Activated CD4-positive, alpha-beta T cell treated with anti-CD3 and anti-CD28 coated beads, Interleukin-10, Interleukin-2, amounts not matched to agents 100 ng/mL and 50 ng/mL, durations not matched to agents 16 hours and 8 hours (primary cell): ENCODE data around the gene WNT7A.

ENCODE experiments used
- DNase-seq: peaks from one replicate; pipeline ENCODE4 v3.0.0-alpha.2; 2020

Gene WNT7A

GRCh38 chr3:13884851-13885703, 5.2 kb upstream of the WNT7A start:
- peak; percentile 63 for DNase-seq

GRCh38 chr3:13883681-13884080, 3.8 kb upstream of the WNT7A start:
- DNase-seq: no peak

GRCh38 chr3:13882876-13883275, 3.0 kb upstream of the WNT7A start:
- no peak for DNase-seq

GRCh38 chr3:13881536-13882410, 1.9 kb upstream of the WNT7A start:
- DNase-seq: no peak

GRCh38 chr3:13880811-13881156, 913 bp upstream of the WNT7A start:
- no peak for DNase-seq

- peak; percentile 9 for DNase-seq
Observed at GRCh38 chr3:13879102-13879945, 547 bp downstream of the WNT7A start.

- DNase-seq: no peak
Observed at GRCh38 chr3:13878281-13879101, 1.4 kb downstream of the WNT7A start.

GRCh38 chr3:13877911-13878280, 2.0 kb downstream of the WNT7A start:
- DNase-seq: no peak

GRCh38 chr3:13876451-13877100, 3.3 kb downstream of the WNT7A start:
- no peak for DNase-seq

- no peak for DNase-seq
Observed at GRCh38 chr3:13874891-13875290, 5.0 kb downstream of the WNT7A start.

- DNase-seq: no peak
Observed at GRCh38 chr3:13873818-13874217, 6.1 kb downstream of the WNT7A start.

- DNase-seq: no peak
Observed at GRCh38 chr3:13872451-13872850, 7.4 kb downstream of the WNT7A start.

GRCh38 chr3:13871791-13872190, 8.1 kb downstream of the WNT7A start:
- no peak for DNase-seq

GRCh38 chr3:13870902-13871301, 9.0 kb downstream of the WNT7A start:
- no peak for DNase-seq

- no peak for DNase-seq
Observed at GRCh38 chr3:13869761-13870343, 10.0 kb downstream of the WNT7A start.

- DNase-seq: no peak
Observed at GRCh38 chr3:13868844-13869724, 10.8 kb downstream of the WNT7A start.

GRCh38 chr3:13867732-13868131, 12.1 kb downstream of the WNT7A start:
- DNase-seq: no peak

GRCh38 chr3:13866041-13866965, 13.6 kb downstream of the WNT7A start:
- peak; percentile 50 for DNase-seq

GRCh38 chr3:13865581-13865980, 14.3 kb downstream of the WNT7A start:
- no peak for DNase-seq
